Osteocyte (in vitro differentiated cells): ENCODE data around the gene OSBPL5. TPM values are rescaled to one million over a fixed set of nuclear protein-coding genes. Genes with fewer than 3 reads are reported as not detected.

Experiments used
- DNase-seq: peaks from one replicate; pipeline ENCODE4 v3.0.0; 2021; ENCODE audit warnings: mixed read lengths; ENCODE audit not compliant: unreplicated experiment; ENCODE audit errors: extremely low spot score
- H3K27ac Mint-ChIP-seq: one replicate; pipeline ENCODE4 v1.8.0; 2021; ENCODE audit warnings: mild to moderate bottlenecking, mixed read lengths; ENCODE audit not compliant: unreplicated experiment
- H3K27me3 Mint-ChIP-seq: one replicate; pipeline ENCODE4 v1.8.0; 2021; ENCODE audit warnings: mixed read lengths; ENCODE audit not compliant: unreplicated experiment
- H3K36me3 Mint-ChIP-seq: one replicate; pipeline ENCODE4 v1.8.0; 2021; ENCODE audit warnings: mixed read lengths; ENCODE audit not compliant: unreplicated experiment
- H3K4me1 Mint-ChIP-seq: one replicate; pipeline ENCODE4 v1.8.0; 2021; ENCODE audit warnings: mixed read lengths; ENCODE audit not compliant: unreplicated experiment
- H3K4me3 Mint-ChIP-seq: one replicate; pipeline ENCODE4 v1.8.0; 2021; ENCODE audit warnings: mild to moderate bottlenecking, moderate library complexity, mixed read lengths; ENCODE audit not compliant: unreplicated experiment
- H3K9me3 Mint-ChIP-seq: one replicate; pipeline ENCODE4 v1.8.0; 2021; ENCODE audit warnings: mixed read lengths; ENCODE audit not compliant: unreplicated experiment
- CTCF ChIP-seq: fragments of 200-600 bp; sonication (generic); IDR thresholded peaks from 2 replicates; pipeline ENCODE4 v1.5.0; 2021; ENCODE audit warnings: antibody characterized with exemption, mild to moderate bottlenecking, moderate library complexity
- total RNA-seq: library from RNA; stranded (reverse); gene quantifications from 2 replicates; pipeline ENCODE4 v1.2.1, GENCODE V29; 2021

The OSBPL5 gene
- total RNA-seq, 1 donor from 2014 or later, result 47.9 TPM

- Mint-ChIP-seq H3K27me3 (no peaks in the 10 kb centered on the region), H3K36me3 (peaks cover 23% of the 10 kb centered on the region), H3K27ac (peak overlapping the region; percentile 100), H3K4me3 (peak overlapping the region; percentile 73), H3K4me1 (peaks cover 78% of the 10 kb centered on the region), H3K9me3 (no peaks in the 10 kb centered on the region)
- DNase-seq, result no peak
- TF ChIP-seq CTCF, result no peak
Measured at GRCh38 chr11:3050386-3051195, 114.5 kb downstream of the OSBPL5 start.

GRCh38 chr11:3049430-3050243 is 115.5 kb downstream of the OSBPL5 start:
- Mint-ChIP-seq H3K27me3 (no peaks in the 10 kb centered on the region), H3K4me1 (peaks cover 72% of the 10 kb centered on the region), H3K36me3 (peaks cover 22% of the 10 kb centered on the region), H3K27ac (peak overlapping the region; percentile 100), H3K9me3 (no peaks in the 10 kb centered on the region), H3K4me3 (peak overlapping the region; percentile 73)
- TF ChIP-seq CTCF, result peak; percentile 44
- peak; percentile 96 for DNase-seq

- TF ChIP-seq CTCF, result no peak
- peaks cover 27% of the 10 kb centered on the region for H3K36me3 Mint-ChIP-seq
- H3K4me3 Mint-ChIP-seq, result no peak overlapping the region
- DNase-seq, result no peak
- H3K27ac Mint-ChIP-seq, result peak overlapping the region; percentile 31
- H3K9me3 Mint-ChIP-seq, result no peaks in the 10 kb centered on the region
- H3K4me1 Mint-ChIP-seq, result peaks cover 77% of the 10 kb centered on the region
- H3K27me3 Mint-ChIP-seq, result no peaks in the 10 kb centered on the region
Measured at GRCh38 chr11:3047637-3048036, 117.5 kb downstream of the OSBPL5 start.

- H3K36me3 Mint-ChIP-seq, result peaks cover 34% of the 10 kb centered on the region
- H3K4me1 Mint-ChIP-seq, result peaks cover 75% of the 10 kb centered on the region
- no peak for DNase-seq
Measured at GRCh38 chr11:3046641-3047040, 118.5 kb downstream of the OSBPL5 start.

More at GRCh38 chr11:3046641-3047040, 118.5 kb downstream of the OSBPL5 start:
- no peak for TF ChIP-seq CTCF
- Mint-ChIP-seq H3K27me3 (no peaks in the 10 kb centered on the region), H3K4me3 (no peak overlapping the region), H3K27ac (no peak overlapping the region), H3K9me3 (no peaks in the 10 kb centered on the region)
